ENCODE results near the gene FETUB.

GRCh38 chr3:186646106-186646505 is 5.9 kb downstream of the FETUB start:
- no peak for TF ChIP-seq CTCF (IDR thresholded peaks at IDR 0.05)
- TF ChIP-seq ZFX (IDR thresholded peaks at IDR 0.05; ENCODE audit: borderline replicate concordance): no peak
